Endodermal cell (in vitro differentiated cells): Measurements from ENCODE around the gene UNC5C. TPM values are rescaled to one million over a fixed set of nuclear protein-coding genes. Genes with fewer than 3 reads are reported as not detected.

Experiments used
- DNase-seq: peaks from one replicate; pipeline ENCODE4 v3.0.0-alpha.2; 2017
- H3K27ac ChIP-seq: 2 replicates; pipeline ENCODE4 v1.5.1; 2013; ENCODE audit warnings: mild to moderate bottlenecking, low read depth, low read length, moderate library complexity
- H3K27me3 ChIP-seq: 2 replicates; pipeline ENCODE4 v1.6.1; 2013; ENCODE audit warnings: mild to moderate bottlenecking, low read length, moderate library complexity; ENCODE audit not compliant: insufficient read depth, control insufficient read depth, poor library complexity, severe bottlenecking
- H3K36me3 ChIP-seq: 2 replicates; pipeline ENCODE4 v1.7.0; 2013; ENCODE audit warnings: mild to moderate bottlenecking, low read length, moderate library complexity; ENCODE audit not compliant: control insufficient read depth, insufficient read depth
- H3K4me1 ChIP-seq: one replicate; pipeline ENCODE4 v1.7.0; 2013; ENCODE audit warnings: low read length; ENCODE audit not compliant: control insufficient read depth, insufficient read depth
- H3K4me3 ChIP-seq: 2 replicates; pipeline ENCODE4 v1.5.1; 2013; ENCODE audit warnings: mild to moderate bottlenecking, low read length, moderate library complexity
- H3K9ac ChIP-seq: 2 replicates; pipeline ENCODE4 v1.6.1; 2013; ENCODE audit warnings: mild to moderate bottlenecking, low read length, moderate library complexity; ENCODE audit not compliant: poor library complexity, severe bottlenecking; ENCODE audit errors: extremely low read depth
- H3K9me3 ChIP-seq: 2 replicates; pipeline ENCODE4 v1.6.1; 2013; ENCODE audit warnings: mild to moderate bottlenecking, low read length, moderate library complexity; ENCODE audit not compliant: control insufficient read depth
- H3K27ac Mint-ChIP-seq: 2 replicates; pipeline ENCODE4 v1.8.0; 2020; ENCODE audit warnings: mixed read lengths
- H3K27me3 Mint-ChIP-seq: 2 replicates; pipeline ENCODE4 v1.8.0; 2021; ENCODE audit warnings: mild to moderate bottlenecking, mixed read lengths; ENCODE audit not compliant: insufficient read depth
- H3K36me3 Mint-ChIP-seq: 2 replicates; pipeline ENCODE4 v1.8.0; 2020; ENCODE audit warnings: low read depth, mixed read lengths
- H3K4me1 Mint-ChIP-seq: 2 replicates; pipeline ENCODE4 v1.8.0; 2020; ENCODE audit warnings: mixed read lengths
- H3K4me3 Mint-ChIP-seq: 2 replicates; pipeline ENCODE4 v1.8.0; 2020; ENCODE audit warnings: mild to moderate bottlenecking, moderate library complexity, mixed read lengths
- H3K9me3 Mint-ChIP-seq: 2 replicates; pipeline ENCODE4 v1.8.0; 2020; ENCODE audit warnings: mild to moderate bottlenecking, mixed read lengths
- WGBS, 2 experiments: methylation state at CpG; one replicate each; pipeline versions ENCODE4 v1.1.5 to v1.1.7; 2013; ENCODE audit warnings: missing lambda C conversion rate in 2 of 2, mixed read lengths in 1 of 2; ENCODE audit not compliant: insufficient coverage in 1 of 2, insufficient read length in 1 of 2; 5-methylcytosine and 5-hydroxymethylcytosine counted together
- total RNA-seq, 2 donors: library from RNA; stranded (reverse); fragmentation: NEBNext Ultra II Directional in 1 of 2; extraction: Animal tissue kit (Norgen Biotek cat#: 25700) in 1 of 2; gene quantifications; 2 replicates in 1 of 2; 3 replicates in 1 of 2; pipeline ENCODE4 v1.2.1, GENCODE V29; 2021
- TF ChIP-seq, protein P1 (sequence below): fragments of 200-600 bp; sonication (generic); conservative IDR thresholded peaks from 2 replicates; pipeline ENCODE4 v1.5.0; 2021; ENCODE audit warnings: antibody characterized with exemption, mild to moderate bottlenecking

The UNC5C gene
- total RNA-seq, 2 donors from 2014 or later: 2.0 to 7.2 TPM

DNA sequence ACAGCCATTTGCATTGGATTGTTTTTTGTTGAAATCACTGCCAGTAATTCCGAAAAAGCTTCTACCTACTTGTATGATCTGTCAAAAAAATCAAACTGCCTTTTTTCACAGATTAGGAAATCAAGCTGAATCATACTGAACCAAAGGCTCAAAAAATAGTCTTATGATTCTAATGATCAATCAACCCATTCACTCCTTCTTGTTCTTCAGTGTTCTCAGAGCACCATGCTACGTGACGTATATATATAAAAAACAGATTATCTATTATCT is 187.1 kb downstream of the UNC5C start:
- no peak overlapping the region for H3K9ac ChIP-seq
- H3K9me3 ChIP-seq: no peaks in the 10 kb centered on the region
- no peaks in the 10 kb centered on the region for H3K4me1 ChIP-seq
- no peaks in the 10 kb centered on the region for H3K9me3 Mint-ChIP-seq
- no peaks in the 10 kb centered on the region for H3K36me3 ChIP-seq
- no peak for DNase-seq
- no peak overlapping the region for H3K27ac ChIP-seq
- H3K27ac Mint-ChIP-seq: no peak overlapping the region
- H3K4me3 ChIP-seq: no peak overlapping the region
- no peaks in the 10 kb centered on the region for H3K27me3 ChIP-seq
- 84 to 100% methylated on average over 1 of the region's 3 CpGs for WGBS, 2 experiments
- peaks cover 9% of the 10 kb centered on the region for H3K4me1 Mint-ChIP-seq
- H3K4me3 Mint-ChIP-seq: no peak overlapping the region
- no peaks in the 10 kb centered on the region for H3K27me3 Mint-ChIP-seq
- H3K36me3 Mint-ChIP-seq: no peaks in the 10 kb centered on the region
- TF ChIP-seq, protein P1, sequence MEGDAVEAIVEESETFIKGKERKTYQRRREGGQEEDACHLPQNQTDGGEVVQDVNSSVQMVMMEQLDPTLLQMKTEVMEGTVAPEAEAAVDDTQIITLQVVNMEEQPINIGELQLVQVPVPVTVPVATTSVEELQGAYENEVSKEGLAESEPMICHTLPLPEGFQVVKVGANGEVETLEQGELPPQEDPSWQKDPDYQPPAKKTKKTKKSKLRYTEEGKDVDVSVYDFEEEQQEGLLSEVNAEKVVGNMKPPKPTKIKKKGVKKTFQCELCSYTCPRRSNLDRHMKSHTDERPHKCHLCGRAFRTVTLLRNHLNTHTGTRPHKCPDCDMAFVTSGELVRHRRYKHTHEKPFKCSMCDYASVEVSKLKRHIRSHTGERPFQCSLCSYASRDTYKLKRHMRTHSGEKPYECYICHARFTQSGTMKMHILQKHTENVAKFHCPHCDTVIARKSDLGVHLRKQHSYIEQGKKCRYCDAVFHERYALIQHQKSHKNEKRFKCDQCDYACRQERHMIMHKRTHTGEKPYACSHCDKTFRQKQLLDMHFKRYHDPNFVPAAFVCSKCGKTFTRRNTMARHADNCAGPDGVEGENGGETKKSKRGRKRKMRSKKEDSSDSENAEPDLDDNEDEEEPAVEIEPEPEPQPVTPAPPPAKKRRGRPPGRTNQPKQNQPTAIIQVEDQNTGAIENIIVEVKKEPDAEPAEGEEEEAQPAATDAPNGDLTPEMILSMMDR: no peak

DNA sequence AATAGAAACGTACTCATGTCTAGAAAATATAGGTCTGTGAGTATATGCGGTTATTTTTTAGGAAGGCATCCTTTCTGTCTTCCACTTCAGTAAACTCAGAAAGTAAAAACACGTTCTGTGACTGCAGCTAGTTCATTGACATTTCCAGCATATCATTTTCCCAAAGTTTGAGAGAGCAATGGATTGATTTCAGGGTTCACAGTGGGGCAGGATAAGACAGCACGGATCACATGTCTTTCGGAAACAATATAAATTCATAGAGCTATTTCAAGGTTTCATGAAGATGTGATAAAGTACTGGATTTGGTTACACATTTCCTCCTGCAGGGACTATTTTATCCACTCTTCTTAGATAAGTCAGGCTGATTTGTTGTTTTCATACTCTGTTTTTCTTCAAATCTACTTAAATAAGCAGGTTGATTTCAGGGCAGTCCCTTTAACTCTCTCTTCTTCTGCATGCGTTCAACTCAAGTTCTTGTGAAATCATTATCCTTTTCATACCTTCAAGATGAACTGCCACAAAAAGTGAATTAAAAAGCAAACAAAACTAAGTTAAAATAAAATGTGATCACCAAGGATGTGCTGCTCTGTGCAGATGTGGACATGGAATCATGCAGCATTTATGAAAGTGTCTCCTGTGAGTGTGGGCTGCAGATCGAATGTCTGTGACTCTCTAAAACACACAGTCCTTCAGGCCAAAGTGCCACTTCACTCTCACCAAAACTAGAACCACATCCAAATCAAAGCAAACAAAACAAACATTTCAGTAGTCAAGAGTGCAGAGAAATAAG is 187.7 kb downstream of the UNC5C start:
- Mint-ChIP-seq H3K9me3 (no peaks in the 10 kb centered on the region), H3K27ac (no peak overlapping the region), H3K36me3 (no peaks in the 10 kb centered on the region), H3K4me3 (no peak overlapping the region), H3K4me1 (peaks cover 9% of the 10 kb centered on the region), H3K27me3 (no peaks in the 10 kb centered on the region)
- no peak overlapping the region for H3K4me3 ChIP-seq
- no peaks in the 10 kb centered on the region for H3K9me3 ChIP-seq
- WGBS, 2 experiments: 91 to 93% methylated on average over 3 to 7 of the region's 7 CpGs
- H3K27me3 ChIP-seq: no peaks in the 10 kb centered on the region
- H3K36me3 ChIP-seq: no peaks in the 10 kb centered on the region
- H3K9ac ChIP-seq: no peak overlapping the region
- no peaks in the 10 kb centered on the region for H3K4me1 ChIP-seq
- no peak for DNase-seq
- no peak overlapping the region for H3K27ac ChIP-seq
- TF ChIP-seq, protein P1: no peak

DNA sequence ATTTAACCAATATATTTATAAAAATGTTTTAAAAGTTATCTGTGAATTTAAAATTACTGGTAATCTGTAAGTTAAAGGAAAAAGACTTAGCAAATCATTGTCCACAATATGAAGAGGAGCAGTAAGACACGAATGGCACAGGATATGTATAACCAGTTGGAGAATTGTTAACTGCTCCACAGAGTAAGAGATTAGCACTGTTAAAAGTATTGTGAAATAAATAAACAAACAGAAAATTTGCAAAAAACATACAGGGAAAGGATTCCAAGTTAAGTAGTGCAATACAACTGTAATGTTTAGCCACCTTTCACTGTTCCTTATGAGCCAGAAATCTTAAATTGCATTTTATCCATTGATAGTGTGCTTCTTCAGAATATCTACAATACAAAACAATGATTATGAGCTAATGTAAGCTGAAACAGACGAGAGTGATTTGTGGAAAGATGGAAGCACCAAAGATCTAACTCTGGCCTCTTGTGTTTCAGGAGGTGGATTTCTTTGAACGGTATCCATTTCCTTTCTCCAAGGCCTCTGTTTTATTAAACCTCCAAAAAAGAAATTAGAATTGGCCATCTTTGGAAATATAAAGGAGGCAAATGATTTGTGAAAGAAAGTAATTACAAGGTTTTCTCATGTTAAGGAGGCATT is 188.4 kb downstream of the UNC5C start:
- 96 to 100% methylated on average over 1 to 3 of the region's 3 CpGs for WGBS, 2 experiments
- Histone ChIP-seq H3K27me3 (no peaks in the 10 kb centered on the region), H3K4me3 (no peak overlapping the region), H3K27ac (no peak overlapping the region), H3K36me3 (no peaks in the 10 kb centered on the region), H3K9ac (no peak overlapping the region), H3K9me3 (no peaks in the 10 kb centered on the region), H3K4me1 (no peaks in the 10 kb centered on the region)
- Mint-ChIP-seq H3K27ac (no peak overlapping the region), H3K36me3 (no peaks in the 10 kb centered on the region), H3K4me1 (peaks cover 9% of the 10 kb centered on the region), H3K9me3 (no peaks in the 10 kb centered on the region), H3K27me3 (no peaks in the 10 kb centered on the region), H3K4me3 (no peak overlapping the region)
- DNase-seq: no peak
- TF ChIP-seq, protein P1: no peak
